BE2C (cell line): ENCODE results near the gene FOXJ3.

ENCODE experiments used
- DNase-seq: peaks from one replicate; pipeline ENCODE4 v3.0.0-alpha.2; 2020
- H3K27me3 ChIP-seq: fragments of 250-450 bp; sonication (Bioruptor Pico); 2 replicates; pipeline ENCODE4 v1.5.1; 2020; ENCODE audit warnings: mild to moderate bottlenecking
- H3K36me3 ChIP-seq: fragments of 250-450 bp; sonication (Bioruptor Pico); 2 replicates; pipeline ENCODE4 v1.5.1; 2020; ENCODE audit warnings: mild to moderate bottlenecking
- H3K4me1 ChIP-seq: fragments of 250-450 bp; sonication (Bioruptor Pico); 2 replicates; pipeline ENCODE4 v1.5.1; 2020
- H3K4me3 ChIP-seq: 2 replicates; pipeline ENCODE4 v1.5.1; 2011; ENCODE audit warnings: low read depth, low read length
- H3K9me3 ChIP-seq: fragments of 250-450 bp; sonication (Bioruptor Pico); 2 replicates; pipeline ENCODE4 v1.5.1; 2020
- TF ChIP-seq, protein P1 (sequence below): IDR thresholded peaks from 2 replicates; pipeline ENCODE4 v1.5.1; 2012; ENCODE audit warnings: mild to moderate bottlenecking, low read depth, low read length

The FOXJ3 gene

DNA sequence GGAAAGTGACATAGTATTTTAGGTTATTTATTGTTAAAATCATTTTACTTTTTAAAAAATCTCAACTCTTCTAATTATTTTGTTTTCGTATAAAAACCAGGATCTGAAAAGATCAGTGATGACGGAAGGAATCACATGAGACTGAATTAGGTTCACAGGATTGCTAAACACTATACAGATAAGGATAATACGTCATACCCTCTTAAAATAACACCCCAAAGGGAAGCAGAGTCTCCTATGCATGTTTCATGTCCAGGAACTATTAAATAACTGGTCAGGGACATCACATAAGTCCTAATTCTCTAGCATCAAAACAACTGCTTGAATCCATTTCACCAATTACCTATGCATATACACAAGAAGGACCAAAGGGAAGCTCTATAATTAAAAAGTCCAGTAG lies 84.9 kb downstream of the FOXJ3 start:
- no peak for DNase-seq
- Histone ChIP-seq H3K9me3 (no peaks in the 10 kb centered on the region), H3K4me3 (no peak overlapping the region), H3K36me3 (no peaks in the 10 kb centered on the region), H3K27me3 (no peaks in the 10 kb centered on the region), H3K4me1 (no peaks in the 10 kb centered on the region)
- TF ChIP-seq, protein P1, sequence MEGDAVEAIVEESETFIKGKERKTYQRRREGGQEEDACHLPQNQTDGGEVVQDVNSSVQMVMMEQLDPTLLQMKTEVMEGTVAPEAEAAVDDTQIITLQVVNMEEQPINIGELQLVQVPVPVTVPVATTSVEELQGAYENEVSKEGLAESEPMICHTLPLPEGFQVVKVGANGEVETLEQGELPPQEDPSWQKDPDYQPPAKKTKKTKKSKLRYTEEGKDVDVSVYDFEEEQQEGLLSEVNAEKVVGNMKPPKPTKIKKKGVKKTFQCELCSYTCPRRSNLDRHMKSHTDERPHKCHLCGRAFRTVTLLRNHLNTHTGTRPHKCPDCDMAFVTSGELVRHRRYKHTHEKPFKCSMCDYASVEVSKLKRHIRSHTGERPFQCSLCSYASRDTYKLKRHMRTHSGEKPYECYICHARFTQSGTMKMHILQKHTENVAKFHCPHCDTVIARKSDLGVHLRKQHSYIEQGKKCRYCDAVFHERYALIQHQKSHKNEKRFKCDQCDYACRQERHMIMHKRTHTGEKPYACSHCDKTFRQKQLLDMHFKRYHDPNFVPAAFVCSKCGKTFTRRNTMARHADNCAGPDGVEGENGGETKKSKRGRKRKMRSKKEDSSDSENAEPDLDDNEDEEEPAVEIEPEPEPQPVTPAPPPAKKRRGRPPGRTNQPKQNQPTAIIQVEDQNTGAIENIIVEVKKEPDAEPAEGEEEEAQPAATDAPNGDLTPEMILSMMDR: no peak

DNA sequence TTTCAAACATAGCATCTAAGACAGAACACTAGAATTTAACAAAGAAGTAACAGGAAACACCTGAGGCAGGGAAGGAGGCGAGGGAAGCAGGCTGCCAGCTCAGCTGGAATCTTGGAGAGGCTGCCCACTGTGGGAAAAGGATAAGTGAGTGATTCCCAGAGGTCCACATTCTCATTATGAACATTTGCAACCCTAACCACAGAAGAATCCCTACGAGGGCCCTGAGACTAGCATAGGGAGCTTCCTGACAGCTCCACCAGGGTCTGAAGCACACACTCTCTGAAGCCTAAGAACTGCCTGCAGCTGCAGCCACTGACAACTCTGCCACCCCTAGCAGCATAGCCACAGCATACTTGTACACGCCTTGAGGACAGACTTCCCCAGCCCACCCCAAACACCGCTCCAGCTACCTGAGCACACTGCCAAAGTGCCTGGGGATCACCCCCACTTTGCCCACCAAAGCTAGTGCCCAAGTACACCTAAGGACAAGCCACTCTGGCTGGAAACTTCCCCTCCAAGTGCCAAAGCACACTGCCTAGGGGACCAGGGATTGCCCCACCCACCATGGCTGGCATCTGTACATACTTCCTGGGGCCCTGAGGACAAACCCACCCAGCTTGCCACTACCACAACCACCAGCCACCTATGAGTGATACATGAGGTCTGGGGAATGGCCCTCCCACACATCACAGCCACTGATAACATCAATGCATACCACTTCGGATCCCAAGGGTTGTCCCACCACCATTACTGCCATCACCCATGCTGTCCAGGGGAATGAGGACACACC lies 93.9 kb downstream of the FOXJ3 start:
- no peak overlapping the region for H3K4me3 ChIP-seq
- no peaks in the 10 kb centered on the region for H3K9me3 ChIP-seq
- TF ChIP-seq, protein P1: no peak
- DNase-seq: no peak
- no peaks in the 10 kb centered on the region for H3K27me3 ChIP-seq
- no peaks in the 10 kb centered on the region for H3K36me3 ChIP-seq
- no peaks in the 10 kb centered on the region for H3K4me1 ChIP-seq

DNA sequence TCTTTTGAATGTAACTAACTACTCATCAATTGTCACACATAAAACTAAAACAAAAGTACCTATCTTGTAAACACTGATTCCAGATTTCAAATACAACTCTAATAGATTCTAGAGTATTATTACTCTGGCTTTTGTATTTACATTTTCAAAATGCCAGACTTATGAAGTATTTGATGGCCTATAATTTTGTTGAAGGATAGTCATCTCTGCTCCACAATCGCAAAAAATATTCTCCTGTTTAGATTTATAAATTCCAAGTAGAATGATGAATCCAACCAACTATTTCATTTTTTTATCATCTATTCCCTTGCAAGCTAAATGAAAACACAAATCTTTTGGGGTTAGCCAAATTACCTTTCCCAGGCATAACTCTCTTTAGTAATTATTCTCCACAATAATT lies 95.5 kb downstream of the FOXJ3 start:
- TF ChIP-seq, protein P1: no peak
- Histone ChIP-seq H3K4me1 (no peaks in the 10 kb centered on the region), H3K4me3 (no peak overlapping the region), H3K27me3 (no peaks in the 10 kb centered on the region), H3K9me3 (no peaks in the 10 kb centered on the region), H3K36me3 (no peaks in the 10 kb centered on the region)
- no peak for DNase-seq

DNA sequence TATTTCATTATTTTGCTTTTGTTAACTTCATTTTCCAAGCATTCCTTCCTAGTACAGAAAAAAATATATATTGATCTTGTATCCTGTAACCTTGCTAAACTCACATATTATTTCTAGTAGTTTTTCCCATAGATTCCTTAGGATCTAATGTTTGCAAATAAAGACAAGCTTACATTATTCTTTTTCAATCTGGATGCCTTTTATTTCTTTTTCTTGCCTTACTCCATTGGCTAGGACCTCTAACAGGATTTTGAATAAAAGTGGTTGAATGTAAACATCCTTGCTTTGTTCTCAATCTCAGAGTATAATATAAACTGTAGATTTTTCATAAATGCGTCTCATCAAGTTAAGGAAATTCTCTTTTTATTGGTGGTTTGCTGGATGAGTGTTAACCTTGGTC lies 96.0 kb downstream of the FOXJ3 start:
- Histone ChIP-seq H3K4me3 (no peak overlapping the region), H3K9me3 (no peaks in the 10 kb centered on the region), H3K36me3 (no peaks in the 10 kb centered on the region), H3K4me1 (no peaks in the 10 kb centered on the region), H3K27me3 (no peaks in the 10 kb centered on the region)
- no peak for DNase-seq
- TF ChIP-seq, protein P1: no peak

DNA sequence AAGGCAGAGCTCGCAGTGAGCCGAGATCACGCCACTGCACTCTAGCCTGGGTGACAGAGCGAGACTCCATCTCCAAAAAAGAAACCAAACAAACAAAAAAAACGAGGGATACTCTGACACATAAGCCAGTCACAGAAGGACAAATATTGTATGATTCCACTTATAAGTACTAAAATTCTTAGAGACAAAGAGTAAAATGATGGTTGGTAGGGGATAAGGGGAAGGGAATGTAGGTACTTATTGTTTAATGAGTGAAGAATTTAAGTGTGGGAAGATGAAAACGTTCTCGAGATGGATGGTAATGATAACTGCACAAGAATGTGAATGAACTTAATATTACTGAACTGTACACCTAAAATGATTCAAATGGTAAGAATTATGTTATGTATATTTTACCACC lies 103.8 kb downstream of the FOXJ3 start:
- no peaks in the 10 kb centered on the region for H3K9me3 ChIP-seq
- no peaks in the 10 kb centered on the region for H3K36me3 ChIP-seq
- DNase-seq: no peak
- no peaks in the 10 kb centered on the region for H3K27me3 ChIP-seq
- H3K4me3 ChIP-seq: no peak overlapping the region
- TF ChIP-seq, protein P1: no peak
- H3K4me1 ChIP-seq: no peaks in the 10 kb centered on the region

DNA sequence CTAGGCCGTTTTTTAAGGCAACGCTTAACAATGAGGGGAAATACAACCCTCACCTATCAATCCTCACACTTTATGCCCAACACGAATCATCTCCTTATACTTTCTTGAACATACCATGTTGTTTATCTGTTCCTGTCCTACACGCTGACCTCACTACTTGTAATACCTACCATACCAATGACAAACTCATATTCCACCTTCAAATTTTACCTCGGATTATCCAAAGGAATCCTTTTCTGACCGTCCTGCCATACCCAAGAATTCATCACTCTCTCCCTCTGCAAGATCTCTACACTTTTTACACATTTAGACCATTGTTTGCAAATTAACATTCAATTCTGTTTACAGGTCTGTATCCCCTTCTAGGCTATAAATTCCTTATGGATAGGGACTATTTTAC lies 106.1 kb downstream of the FOXJ3 start:
- TF ChIP-seq, protein P1: no peak
- no peaks in the 10 kb centered on the region for H3K4me1 ChIP-seq
- DNase-seq: no peak
- H3K9me3 ChIP-seq: no peaks in the 10 kb centered on the region
- no peak overlapping the region for H3K4me3 ChIP-seq
- no peaks in the 10 kb centered on the region for H3K36me3 ChIP-seq
- no peaks in the 10 kb centered on the region for H3K27me3 ChIP-seq
